K562 (cell line): ENCODE results near the gene MPIG6B. TPM values are rescaled to one million over a fixed set of nuclear protein-coding genes. Genes with fewer than 3 reads are reported as not detected.
A peak's percentile ranks its signal among the peaks of the same experiment; 100 is the strongest.

Source experiments
- BRCA1 ChIP-seq, 2 experiments: fragments of 450-650 bp in 1 of 2; sonication (generic) in 1 of 2; formaldehyde crosslinking in 1 of 2; IDR thresholded peaks; 2 replicates each; pipeline versions ENCODE4 v1.5.0 to v1.6.1; 2017 to 2020; ENCODE audit warnings: mild to moderate bottlenecking in 1 of 2, missing genetic modification reagents in 1 of 2
- CBX1 ChIP-seq: sonication (generic); IDR thresholded peaks from 2 replicates; pipeline ENCODE4 v1.6.1; 2016; ENCODE audit warnings: antibody characterized with exemption, low read depth, mild to moderate bottlenecking
- DIDO1 ChIP-seq: fragments of 450-650 bp; IDR thresholded peaks from 2 replicates; pipeline ENCODE4 v1.6.1; 2016; ENCODE audit warnings: low read depth, missing biosample characterization, missing genetic modification characterization
- EGR1 ChIP-seq: fragments of 450-650 bp; conservative IDR thresholded peaks from 2 replicates; pipeline ENCODE4 v1.6.1; 2017; ENCODE audit warnings: mild to moderate bottlenecking
- ETV6 ChIP-seq, 3 experiments: fragments of 150-350 bp in 1 of 3; sonication (generic) in 1 of 3; formaldehyde crosslinking in 1 of 3; IDR thresholded peaks; 2 replicates each; pipeline versions ENCODE4 v1.6.1 to v1.8.0; 2014 to 2022; ENCODE audit warnings: borderline replicate concordance in 2 of 3, low read depth in 2 of 3, antibody characterized with exemption in 1 of 3, low read length in 1 of 3, mild to moderate bottlenecking in 1 of 3, missing genetic modification reagents in 1 of 3
- FOXK1 ChIP-seq: sonication (generic); formaldehyde crosslinking; IDR thresholded peaks from 2 replicates; pipeline ENCODE4 v1.8.0; 2022; ENCODE audit warnings: missing genetic modification reagents, mild to moderate bottlenecking, borderline replicate concordance
- GMEB1 ChIP-seq: fragments of 250-450 bp; sonication (Bioruptor Pico); IDR thresholded peaks from 2 replicates; pipeline ENCODE4 v1.4.0; 2020; ENCODE audit warnings: mild to moderate bottlenecking
- HOXB6 ChIP-seq: fragments of 250-450 bp; sonication (Bioruptor Pico); IDR thresholded peaks from 2 replicates; pipeline ENCODE4 v1.5.1; 2022; ENCODE audit warnings: mild to moderate bottlenecking, borderline replicate concordance
- NR2C2 ChIP-seq, 2 experiments: fragments of 200-800 bp in 1 of 2; sonication (Bioruptor generic) in 1 of 2; sonication (generic) in 1 of 2; formaldehyde crosslinking in 1 of 2; IDR thresholded peaks; 2 replicates each; pipeline versions ENCODE4 v1.6.1 to v1.8.0; 2016 to 2022; ENCODE audit warnings: mild to moderate bottlenecking in 1 of 2, missing compliant biosample characterization in 1 of 2, missing genetic modification characterization in 1 of 2, missing genetic modification reagents in 1 of 2
- NUFIP1 ChIP-seq: fragments of 450-650 bp; IDR thresholded peaks from 2 replicates; pipeline ENCODE4 v1.6.1; 2018; ENCODE audit not compliant: partially characterized antibody
- THRAP3 ChIP-seq: fragments of 450-650 bp; IDR thresholded peaks from 2 replicates; pipeline ENCODE4 v1.6.1; 2016; ENCODE audit warnings: mild to moderate bottlenecking, inconsistent platforms, borderline replicate concordance
- ZBTB1 ChIP-seq: sonication (generic); formaldehyde crosslinking; IDR thresholded peaks from 2 replicates; pipeline ENCODE4 v1.8.1; 2023; ENCODE audit warnings: missing genetic modification reagents, low read depth, mild to moderate bottlenecking, borderline replicate concordance
- ZBTB49 ChIP-seq: sonication (generic); formaldehyde crosslinking; IDR thresholded peaks from 2 replicates; pipeline ENCODE4 v1.8.0; 2022; ENCODE audit warnings: missing genetic modification reagents, mild to moderate bottlenecking, borderline replicate concordance
- ZNF12 ChIP-seq: sonication (generic); formaldehyde crosslinking; IDR thresholded peaks from 2 replicates; pipeline ENCODE4 v1.4.0; 2020; ENCODE audit warnings: mild to moderate bottlenecking, missing genetic modification reagents
- ZNF75A ChIP-seq: fragments of 450-650 bp; formaldehyde crosslinking; IDR thresholded peaks from 2 replicates; pipeline ENCODE4 v1.4.0; 2020; ENCODE audit warnings: mild to moderate bottlenecking
- ZNF780A ChIP-seq: fragments of 250-450 bp; sonication (Bioruptor Pico); IDR thresholded peaks from 2 replicates; pipeline ENCODE4 v1.5.0; 2021; ENCODE audit warnings: mild to moderate bottlenecking
- polyA plus RNA-seq, 8 experiments: library from polyadenylated mRNA; depleted of rRNA in 4 of 8; stranded (reverse) in 5 of 8; unstranded in 3 of 8; fragments of >200 nt; fragmentation: Nextera tagmentation in 2 of 8; fragmentation: Illumina TruSeq in 1 of 8; extraction: Ambion mirVana in 2 of 8; extraction: Trizol in 1 of 8; gene quantifications; 2 replicates each; pipeline versions ENCODE4 v1.2.1 to v1.2.3, GENCODE V29; 2011 to 2014; ENCODE audit warnings: inconsistent platforms in 1 of 8, missing spikeins in 1 of 8
- total RNA-seq, 7 experiments: library from RNA; depleted of rRNA in 6 of 7; stranded (reverse); fragments of >200 nt in 6 of 7; fragmentation: Illumina TruSeq in 2 of 7; extraction: Trizol in 2 of 7; gene quantifications; 2 replicates each; pipeline versions ENCODE4 v1.2.1 to v1.2.3, GENCODE V29; 2011 to 2021; ENCODE audit warnings: low replicate concordance in 1 of 7
- TF ChIP-seq, protein P1 (sequence below), 2 experiments: fragments of 450-650 bp in 1 of 2; sonication (generic) in 1 of 2; formaldehyde crosslinking in 1 of 2; IDR thresholded peaks in 1 of 2; conservative IDR thresholded peaks in 1 of 2; 2 replicates each; pipeline versions ENCODE4 v1.6.1 to v1.8.1; 2016 to 2023; ENCODE audit warnings: mild to moderate bottlenecking in 2 of 2, moderate library complexity in 2 of 2, inconsistent platforms in 1 of 2, missing genetic modification reagents in 1 of 2
- TF ChIP-seq, protein P2 (sequence below): sonication (generic); formaldehyde crosslinking; IDR thresholded peaks from 2 replicates; pipeline ENCODE4 v1.8.0; 2022; ENCODE audit warnings: missing genetic modification reagents, mild to moderate bottlenecking, borderline replicate concordance
- TF ChIP-seq, protein P3 (sequence below): fragments of 200-800 bp; sonication (Bioruptor generic); IDR thresholded peaks from 2 replicates; pipeline ENCODE4 v1.6.1; 2017; ENCODE audit warnings: missing genetic modification characterization, missing compliant biosample characterization

MPIG6B gene
- total and polyA plus RNA-seq, 9 of the 15 experiments (the other 6 are each of a cell fraction or from before 2014, with no cell fraction given): 0.11 to 1.2 (median 0.28) TPM; not detected in 1

DNA sequence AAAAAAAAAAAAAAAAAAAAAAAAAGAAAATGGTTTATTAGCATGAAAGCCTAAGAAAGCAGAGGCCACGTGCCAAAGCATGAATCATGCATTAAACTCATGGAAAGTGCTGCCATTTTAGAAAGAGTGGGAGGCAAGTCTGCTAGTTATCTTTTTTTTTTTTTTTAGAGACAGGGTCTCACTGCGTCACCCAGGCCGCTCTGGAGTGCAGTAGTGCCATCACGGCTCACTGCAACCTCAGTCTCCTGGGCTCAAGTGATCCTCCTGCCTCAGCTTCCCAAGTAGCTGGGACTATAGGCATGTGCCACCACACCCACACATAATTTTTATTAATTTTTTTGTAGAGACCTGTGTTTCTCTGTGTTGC is 48.8 kb downstream of the MPIG6B start (continued):
- no peak for TF ChIP-seq CBX1
- TF ChIP-seq, protein P1, sequence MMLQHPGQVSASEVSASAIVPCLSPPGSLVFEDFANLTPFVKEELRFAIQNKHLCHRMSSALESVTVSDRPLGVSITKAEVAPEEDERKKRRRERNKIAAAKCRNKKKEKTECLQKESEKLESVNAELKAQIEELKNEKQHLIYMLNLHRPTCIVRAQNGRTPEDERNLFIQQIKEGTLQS (IDR thresholded peaks at IDR 0.05): peak; percentile 8; the same call in 1 of the 2 replicates
- TF ChIP-seq, protein P1 (CRISPR knock-in tag; conservative IDR thresholded peaks at IDR 0.05): no peak
- TF ChIP-seq DIDO1 (tag): no peak
- TF ChIP-seq FOXK1: no peak
- TF ChIP-seq ZNF75A (CRISPR knock-in tag): no peak
- no peak for TF ChIP-seq ETV6 (IDR thresholded peaks at IDR 0.05; ENCODE audit: borderline replicate concordance in 1 of 2, low read depth in 2 of 2, low read length in 1 of 2)
- TF ChIP-seq ETV6 (CRISPR knock-in tag; IDR thresholded peaks at IDR 0.05; ENCODE audit: borderline replicate concordance): no peak
- no peak for TF ChIP-seq THRAP3
- no peak for TF ChIP-seq HOXB6
- TF ChIP-seq ZBTB1 (CRISPR knock-in tag): no peak
- no peak for TF ChIP-seq ZNF12 (CRISPR knock-in tag)
- no peak for TF ChIP-seq ZNF780A (CRISPR knock-in tag)
- peak; percentile 67 for TF ChIP-seq EGR1
- TF ChIP-seq, protein P2, sequence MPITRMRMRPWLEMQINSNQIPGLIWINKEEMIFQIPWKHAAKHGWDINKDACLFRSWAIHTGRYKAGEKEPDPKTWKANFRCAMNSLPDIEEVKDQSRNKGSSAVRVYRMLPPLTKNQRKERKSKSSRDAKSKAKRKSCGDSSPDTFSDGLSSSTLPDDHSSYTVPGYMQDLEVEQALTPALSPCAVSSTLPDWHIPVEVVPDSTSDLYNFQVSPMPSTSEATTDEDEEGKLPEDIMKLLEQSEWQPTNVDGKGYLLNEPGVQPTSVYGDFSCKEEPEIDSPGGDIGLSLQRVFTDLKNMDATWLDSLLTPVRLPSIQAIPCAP (CRISPR knock-in tag): no peak
- TF ChIP-seq ZBTB49: no peak
- no peak for TF ChIP-seq NUFIP1
- no peak for TF ChIP-seq GMEB1 (CRISPR knock-in tag)
- no peak for TF ChIP-seq NR2C2 (CRISPR knock-in tag; IDR thresholded peaks at IDR 0.05)
- TF ChIP-seq NR2C2 (tag; IDR thresholded peaks at IDR 0.05): no peak
- TF ChIP-seq, protein P3, sequence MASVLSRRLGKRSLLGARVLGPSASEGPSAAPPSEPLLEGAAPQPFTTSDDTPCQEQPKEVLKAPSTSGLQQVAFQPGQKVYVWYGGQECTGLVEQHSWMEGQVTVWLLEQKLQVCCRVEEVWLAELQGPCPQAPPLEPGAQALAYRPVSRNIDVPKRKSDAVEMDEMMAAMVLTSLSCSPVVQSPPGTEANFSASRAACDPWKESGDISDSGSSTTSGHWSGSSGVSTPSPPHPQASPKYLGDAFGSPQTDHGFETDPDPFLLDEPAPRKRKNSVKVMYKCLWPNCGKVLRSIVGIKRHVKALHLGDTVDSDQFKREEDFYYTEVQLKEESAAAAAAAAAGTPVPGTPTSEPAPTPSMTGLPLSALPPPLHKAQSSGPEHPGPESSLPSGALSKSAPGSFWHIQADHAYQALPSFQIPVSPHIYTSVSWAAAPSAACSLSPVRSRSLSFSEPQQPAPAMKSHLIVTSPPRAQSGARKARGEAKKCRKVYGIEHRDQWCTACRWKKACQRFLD: no peak
- no peak for TF ChIP-seq BRCA1 (IDR thresholded peaks at IDR 0.05)
- no peak for TF ChIP-seq BRCA1 (CRISPR knock-in tag; IDR thresholded peaks at IDR 0.05)
